RKO (cell line): ENCODE measurements around the gene TNFRSF14.
A peak's percentile ranks its signal among the peaks of the same experiment; 100 is the strongest.

Source experiments
- DNase-seq: peaks from one replicate; pipeline ENCODE4 v3.0.0-alpha.2; 2016; ENCODE audit warnings: low spot score

The TNFRSF14 gene

GRCh38 chr1:2587860-2588571 is 31.8 kb downstream of the TNFRSF14 start:
- peak; percentile 14 for DNase-seq

- no peak for DNase-seq
These were observed 32.7 kb downstream of the TNFRSF14 start for GRCh38 chr1:2588661-2589430.

- no peak for DNase-seq
These were observed 33.5 kb downstream of the TNFRSF14 start for GRCh38 chr1:2589431-2590232.

DNA sequence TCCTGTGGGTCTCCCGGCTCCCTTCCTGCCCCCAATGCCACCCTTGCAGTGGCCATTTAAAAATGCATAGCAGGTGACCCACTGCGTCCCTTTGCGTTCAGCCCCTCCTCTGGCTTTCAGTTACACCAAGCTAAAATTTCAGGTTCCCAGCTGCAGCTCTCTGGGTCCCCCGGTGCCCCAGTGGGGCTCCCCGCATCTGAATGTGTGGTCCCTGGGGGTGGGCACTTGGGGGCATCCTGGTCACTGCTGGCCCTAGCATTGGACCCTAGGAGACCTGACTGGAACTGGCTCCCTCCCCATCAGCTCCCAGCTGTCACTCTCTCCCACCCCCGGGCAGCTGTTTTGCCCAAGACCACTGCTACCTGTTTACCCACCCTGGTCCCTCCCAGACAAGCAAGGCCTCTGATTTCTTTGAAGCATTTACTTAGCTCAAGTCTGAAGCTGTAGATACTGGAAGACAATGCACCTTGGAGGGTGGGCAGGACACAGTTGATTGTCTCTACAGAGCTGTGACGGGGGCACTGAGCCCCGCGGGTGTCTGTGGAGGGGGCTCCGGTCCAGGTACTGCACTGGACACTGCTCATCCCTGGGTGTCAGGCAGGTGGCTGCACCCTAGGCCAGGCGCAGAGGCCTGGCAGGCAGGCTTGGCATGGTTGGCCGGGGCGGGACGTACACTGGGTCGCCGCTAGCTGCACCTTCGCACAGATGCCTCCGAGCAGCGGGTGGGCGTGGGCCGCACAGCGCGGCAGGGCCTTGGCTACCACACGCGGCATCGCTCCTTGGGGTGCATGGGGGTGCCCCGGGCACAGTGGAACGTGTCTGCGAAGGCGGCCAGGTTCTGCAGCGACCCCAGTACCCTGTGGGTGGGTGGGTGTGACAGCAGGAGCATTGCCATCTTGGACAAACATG is 34.3 kb downstream of the TNFRSF14 start:
- no peak for DNase-seq

DNA sequence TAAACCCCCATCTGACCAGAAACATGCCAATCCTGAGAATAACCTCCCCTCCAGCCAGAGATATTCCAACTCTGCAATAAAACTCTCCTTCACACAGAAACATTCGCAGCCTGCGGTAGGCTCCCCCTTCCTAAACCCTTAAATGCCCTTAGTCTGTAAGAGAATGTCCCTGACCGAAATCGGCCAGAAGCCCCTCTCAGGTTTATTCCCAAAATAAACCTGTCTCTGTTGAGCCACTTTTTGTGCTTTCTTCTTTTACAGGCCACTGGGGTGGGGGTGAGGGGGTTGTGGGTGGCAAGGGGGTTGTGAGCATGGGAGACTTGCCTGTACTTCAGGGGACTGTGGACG is 35.0 kb downstream of the TNFRSF14 start:
- no peak for DNase-seq

GRCh38 chr1:2591581-2592261 is 35.5 kb downstream of the TNFRSF14 start:
- DNase-seq, result no peak

DNA sequence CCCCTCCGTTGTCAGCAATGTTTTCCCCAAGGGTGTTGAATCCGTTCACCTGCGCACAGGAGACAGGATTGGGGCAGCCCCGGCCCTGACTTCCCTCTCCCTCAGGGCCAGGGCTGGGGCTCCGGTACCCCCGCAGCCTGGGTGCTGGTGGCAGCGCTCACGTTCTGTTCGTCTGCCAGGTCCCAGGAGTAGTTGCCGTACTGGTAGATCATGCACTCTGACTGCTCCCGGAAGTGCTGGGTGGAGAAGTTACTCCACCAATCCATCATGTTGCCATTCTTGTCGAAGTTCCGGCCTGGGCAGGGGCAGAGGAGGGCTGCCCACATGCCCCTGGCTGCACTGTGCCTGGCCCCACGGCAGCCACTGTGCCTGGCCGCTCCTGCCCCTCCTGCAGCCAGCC is 36.5 kb downstream of the TNFRSF14 start:
- no peak for DNase-seq

- DNase-seq, result no peak
These were observed 37.2 kb downstream of the TNFRSF14 start for GRCh38 chr1:2593251-2593878.

DNA sequence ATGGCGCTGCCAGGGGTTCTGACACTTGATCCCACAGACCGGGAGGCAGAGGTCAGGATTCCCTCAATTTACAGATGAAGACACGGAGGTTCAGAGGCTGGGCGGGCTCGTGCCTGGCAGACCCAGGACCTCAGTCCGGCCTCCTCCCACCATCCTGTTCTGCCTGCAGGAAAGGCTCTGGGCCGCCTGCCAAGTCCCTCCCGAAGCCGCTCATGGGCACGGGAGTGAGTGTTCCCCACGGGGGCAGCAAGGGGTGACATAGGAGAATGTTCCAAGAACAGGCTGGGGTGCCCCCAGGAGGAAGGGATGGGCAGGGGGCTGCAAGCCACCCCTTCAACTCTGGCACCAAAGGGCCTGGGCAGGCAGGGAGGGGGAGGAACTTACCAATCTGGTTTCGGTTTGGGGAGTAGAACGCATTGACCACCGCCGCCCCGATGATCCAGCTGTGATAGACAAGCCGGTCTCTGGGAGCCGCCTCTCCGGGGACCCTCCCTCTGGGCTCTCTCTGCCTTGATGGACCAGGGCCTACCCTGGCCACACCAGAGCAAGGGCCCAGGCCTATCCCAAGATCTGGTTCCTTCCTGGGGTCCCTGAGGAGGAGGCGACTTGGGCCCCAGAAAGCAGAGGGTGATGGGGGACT is 38.0 kb downstream of the TNFRSF14 start:
- DNase-seq, result no peak

- no peak for DNase-seq
These were observed 38.5 kb downstream of the TNFRSF14 start for GRCh38 chr1:2594641-2595131.

DNA sequence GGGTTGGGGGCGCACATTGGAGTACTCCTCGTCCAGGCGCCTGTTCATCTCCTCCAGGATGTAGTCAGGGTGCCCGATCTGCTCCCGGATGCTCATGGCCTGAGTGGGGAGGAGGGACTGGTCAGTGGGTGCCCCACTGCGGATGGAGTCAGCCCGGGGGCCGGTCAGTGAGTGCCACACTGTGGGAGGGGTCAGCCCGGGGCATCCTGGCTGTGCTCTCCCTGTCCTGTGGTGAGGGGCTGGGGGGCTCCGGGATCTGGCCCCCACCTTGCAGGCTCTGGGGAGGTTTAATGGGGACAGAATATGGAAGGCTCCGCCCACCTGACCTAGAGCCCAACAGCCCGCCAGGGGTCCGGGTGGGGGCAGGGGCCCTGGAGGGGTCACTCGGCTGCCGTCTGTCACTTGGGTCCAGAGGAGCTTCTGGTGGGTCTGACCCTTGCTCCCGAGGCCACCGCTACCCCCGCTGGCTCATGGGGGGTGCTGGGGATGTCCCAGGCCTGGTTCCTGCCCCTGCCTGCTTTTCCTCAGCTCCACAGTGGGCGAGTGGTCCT is 39.2 kb downstream of the TNFRSF14 start:
- no peak for DNase-seq

DNA sequence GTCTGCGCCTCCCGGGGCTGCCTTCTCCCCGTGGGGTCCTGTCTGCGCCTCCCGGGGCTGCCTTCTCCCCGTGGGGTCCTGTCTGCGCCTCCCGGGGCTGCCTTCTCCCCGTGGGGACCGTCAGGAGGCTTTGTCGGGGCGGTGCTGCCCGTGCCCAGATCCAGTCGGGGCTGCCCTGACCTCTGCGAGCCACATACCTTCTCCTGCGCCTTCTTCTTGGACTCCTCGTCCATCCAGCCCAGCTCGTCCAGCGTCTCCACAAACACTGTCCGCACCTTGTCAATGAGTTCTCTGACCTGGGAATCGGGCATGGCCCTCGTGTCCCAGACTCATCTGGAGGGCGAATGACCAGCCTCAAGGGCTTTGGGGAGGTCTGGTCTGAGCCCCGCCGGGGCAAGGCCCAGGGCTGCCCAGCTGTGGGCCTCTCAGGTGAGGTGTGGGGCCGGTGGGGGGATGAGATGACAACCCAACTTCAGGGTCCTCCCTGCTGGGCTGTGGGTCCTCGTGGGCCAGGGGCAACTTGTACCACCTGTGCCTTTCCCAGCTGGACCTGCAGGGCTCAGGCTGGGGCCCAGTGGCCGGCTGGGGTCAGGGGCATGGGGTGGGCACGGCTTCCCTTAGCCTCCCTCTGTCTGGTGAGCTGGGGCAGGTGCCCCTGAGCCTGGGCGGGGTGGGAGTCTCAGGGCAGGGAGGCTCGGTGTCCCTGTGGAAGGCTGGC is 39.8 kb downstream of the TNFRSF14 start:
- no peak for DNase-seq

- DNase-seq, result no peak
These were observed 40.6 kb downstream of the TNFRSF14 start for GRCh38 chr1:2596530-2597333.

- no peak for DNase-seq
These were observed 41.5 kb downstream of the TNFRSF14 start for GRCh38 chr1:2597441-2598328.

- DNase-seq, result no peak
These were observed 42.3 kb downstream of the TNFRSF14 start for GRCh38 chr1:2598329-2598931.

DNA sequence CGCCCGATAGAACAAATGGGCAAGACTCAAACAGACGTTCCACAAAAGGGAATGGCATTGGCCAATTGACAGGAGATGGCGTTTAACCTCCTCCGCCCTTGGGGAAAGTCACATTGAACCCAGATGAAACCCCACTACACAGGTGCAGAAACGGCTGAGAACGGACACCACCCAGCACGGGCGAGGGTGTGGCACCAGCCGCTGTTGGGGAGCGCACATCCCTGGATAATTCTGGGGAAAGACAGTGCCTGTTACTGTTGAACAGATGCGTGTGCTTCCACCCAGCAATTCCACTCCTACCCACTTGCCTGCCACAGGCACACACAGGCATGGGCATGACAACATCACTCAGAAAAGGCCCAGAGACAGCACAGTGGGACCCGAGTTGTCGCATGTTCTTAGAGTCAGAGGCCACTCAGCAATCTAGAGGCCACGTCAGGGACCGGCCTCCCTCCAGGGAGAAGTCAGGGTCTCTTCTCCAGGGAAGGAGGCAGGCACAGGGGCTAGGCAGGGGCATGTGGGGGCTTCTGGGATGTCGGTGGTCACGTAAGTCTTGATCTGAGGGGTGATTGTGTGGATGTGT is 45.6 kb downstream of the TNFRSF14 start:
- no peak for DNase-seq
